D721Med (cell line): ENCODE measurements around the gene WEE2.
A peak's percentile ranks its signal among the peaks of the same experiment; 100 is the strongest.

ENCODE experiments used
- DNase-seq: peaks from one replicate; pipeline ENCODE4 v3.0.0; 2011; ENCODE audit warnings: low spot score; ENCODE audit not compliant: insufficient read length
- FAIRE-seq: peaks from 2 replicates; lab custom pipeline; 2011; peaks lifted over from hg19 to GRCh38; lab: Jason Lieb, UNC
- CTCF ChIP-seq: IDR thresholded peaks from 2 replicates; pipeline ENCODE4 v1.5.1; 2012; ENCODE audit warnings: mild to moderate bottlenecking, control low read depth; ENCODE audit not compliant: insufficient read depth; ENCODE audit errors: missing control alignments

WEE2 gene

GRCh38 chr7:141691540-141691939 is 16.6 kb upstream of the WEE2 start:
- DNase-seq (no peak), FAIRE-seq (peak; percentile 29)
- TF ChIP-seq CTCF = no peak

- no peak for TF ChIP-seq CTCF
- FAIRE-seq (no peak), DNase-seq (no peak)
Measured at GRCh38 chr7:141691961-141692360, 16.2 kb upstream of the WEE2 start.

GRCh38 chr7:141693082-141693481 is 15.1 kb upstream of the WEE2 start:
- DNase-seq (no peak), FAIRE-seq (peak; percentile 55)
- TF ChIP-seq CTCF = no peak

- FAIRE-seq (no peak), DNase-seq (no peak)
- TF ChIP-seq CTCF = no peak
Measured at GRCh38 chr7:141695803-141696289, 12.3 kb upstream of the WEE2 start.

DNA sequence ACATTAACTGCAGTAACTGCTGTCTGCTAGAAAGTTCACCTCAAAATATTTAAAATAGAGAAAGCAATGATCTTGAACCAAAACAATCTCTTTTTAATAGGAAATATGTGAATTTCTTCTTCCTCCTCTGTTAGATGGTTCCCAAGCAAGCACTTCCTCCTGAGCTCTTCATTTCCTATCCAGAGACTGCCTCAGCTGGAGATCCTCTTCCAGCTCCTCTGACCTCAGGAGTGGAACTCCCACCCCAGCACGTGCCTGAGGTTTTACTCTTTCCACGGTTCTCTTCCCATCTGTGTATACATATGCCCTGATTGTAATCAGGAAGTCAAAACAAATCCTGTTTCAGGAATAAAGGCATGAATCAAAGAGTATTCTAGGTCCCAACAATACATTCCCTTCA is 11.8 kb upstream of the WEE2 start:
- FAIRE-seq (no peak), DNase-seq (no peak)

DNA sequence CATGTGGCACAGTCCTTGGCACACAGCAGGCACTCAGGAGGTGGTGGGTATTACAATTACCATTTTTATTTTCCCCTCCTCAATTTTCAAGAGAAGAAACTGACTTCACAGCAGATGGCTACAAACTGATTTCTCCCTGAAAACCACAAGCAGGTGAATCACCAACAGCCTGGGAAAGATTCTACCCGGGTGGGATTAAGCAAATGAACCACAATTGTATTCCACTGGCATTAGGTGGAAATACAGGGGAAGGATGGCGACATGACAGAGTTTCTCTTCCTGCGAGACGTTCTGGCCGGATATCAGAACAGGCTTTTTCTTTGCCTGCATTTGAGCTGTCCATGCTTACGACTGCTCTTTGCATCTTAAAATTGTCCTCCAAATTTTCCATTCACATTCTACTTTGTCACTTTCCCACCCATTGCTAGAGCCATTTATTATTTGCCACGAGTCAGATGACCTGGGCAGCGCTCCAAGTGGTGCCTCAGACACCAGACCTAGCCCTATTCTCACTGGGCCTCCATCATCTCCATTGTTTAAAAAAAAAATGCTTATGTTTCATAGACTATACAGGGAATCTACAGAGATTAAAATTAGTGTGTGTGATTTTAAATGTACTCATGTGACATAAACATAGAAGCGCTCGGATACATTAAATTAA is 10.8 kb upstream of the WEE2 start:
- FAIRE-seq (no peak), DNase-seq (no peak)
- no peak for TF ChIP-seq CTCF

More for the DNA sequence above, 11.8 kb upstream of the WEE2 start:
- TF ChIP-seq CTCF = no peak

DNA sequence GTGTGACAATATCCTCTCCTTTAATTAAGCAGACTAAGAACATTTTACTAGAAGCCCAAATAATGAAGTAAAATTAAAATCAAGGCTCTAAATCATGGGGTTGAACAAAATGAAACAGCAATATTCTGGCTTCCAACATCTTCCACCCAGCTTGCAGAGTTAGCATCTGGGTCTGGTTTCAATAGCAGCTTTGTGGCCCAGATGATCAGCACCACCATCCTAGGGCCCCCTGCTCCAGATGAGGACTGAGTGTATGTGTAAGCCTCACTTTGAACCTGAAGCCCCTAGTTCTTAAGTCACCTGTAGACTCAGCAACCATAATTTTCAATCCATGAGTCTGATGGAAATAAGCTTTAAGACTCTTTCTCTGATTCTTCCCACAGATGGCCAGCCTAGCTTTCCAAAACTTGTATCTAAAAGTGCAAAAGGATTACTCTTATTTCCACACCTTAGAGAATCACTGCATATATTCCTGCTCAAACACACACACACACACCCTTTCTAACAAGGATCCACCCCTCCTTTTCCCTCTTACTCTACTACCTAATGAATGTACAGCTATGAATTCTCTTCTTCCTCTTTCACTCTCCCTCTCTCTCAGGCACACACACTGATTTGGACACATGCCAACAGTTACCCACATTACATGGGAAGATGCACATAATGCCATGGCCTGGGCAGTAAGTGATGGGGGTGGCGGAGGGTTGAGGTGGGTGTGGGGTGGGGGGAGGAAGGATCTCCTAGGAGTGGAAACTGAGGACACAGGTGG is 9.7 kb upstream of the WEE2 start:
- FAIRE-seq (no peak), DNase-seq (no peak)
- TF ChIP-seq CTCF = no peak
